Measurements from ENCODE around the gene PACS1. TPM values are rescaled to one million over a fixed set of nuclear protein-coding genes. Genes with fewer than 3 reads are reported as not detected.

The PACS1 gene
- total RNA-seq, 5 donors from 2014 or later (not counting 1 experiment from before 2014, with no cell fraction given), result 222 to 268 (median 236) TPM

- H3K9me3 ChIP-seq, result no peaks in the 10 kb centered on the region
- no peaks in the 10 kb centered on the region for H3K27me3 ChIP-seq (replicated peaks in 1 of 2; ENCODE audit: control insufficient read depth in 2 of 2, extremely low read depth in 1 of 2, insufficient read depth in 2 of 2, low read length in 1 of 2)
- ChIA-PET POLR2A (no interaction called here), CTCF (no interaction called here)
- Mint-ChIP-seq H3K4me3 (no peak overlapping the region), H3K36me3 (peaks cover 29% of the 10 kb centered on the region), H3K27me3 (no peaks in the 10 kb centered on the region), H3K4me1 (peaks cover 2 to 5% (median 3%) of the 10 kb centered on the region in 3 donors), H3K27ac (peak overlapping the region in 1 of 2 donors; percentile 41), H3K9me3 (peaks cover 4 to 20% (median 5%) of the 10 kb centered on the region in 3 donors)
- H3K4me1 ChIP-seq (ENCODE audit: control insufficient read depth in 1 of 2, extremely low read depth in 1 of 2, insufficient read depth in 2 of 2, low read length in 2 of 2), result no peaks in the 10 kb centered on the region
- H3K36me3 ChIP-seq (ENCODE audit: control insufficient read depth in 2 of 2, extremely low read depth in 1 of 2, insufficient read depth in 1 of 2, low read length in 1 of 2), result peaks cover 0 to under 1% of the 10 kb centered on the region in 2 donors
- ATAC-seq (replicated peaks in 1 of 4) (no peak), DNase-seq (no peak)
- no CpG with 5 or more reads among the region's 3 CpGs for WGBS (ENCODE audit: insufficient coverage)
- H3K4me3 ChIP-seq (ENCODE audit: control insufficient read depth in 1 of 2, extremely low read depth in 1 of 2, low read length in 1 of 2), result no peak overlapping the region
- H3K27ac ChIP-seq (ENCODE audit: low read length), result no peak overlapping the region
Observed at GRCh38 chr11:66203847-66204246, 133.8 kb downstream of the PACS1 start.

- Mint-ChIP-seq H3K27me3 (no peaks in the 10 kb centered on the region), H3K4me3 (no peak overlapping the region), H3K4me1 (peaks cover 2 to 4% (median 3%) of the 10 kb centered on the region in 3 donors), H3K9me3 (peaks cover 4 to 17% (median 5%) of the 10 kb centered on the region in 3 donors), H3K36me3 (peaks cover 30% of the 10 kb centered on the region), H3K27ac (peak overlapping the region in 1 of 2 donors; percentile 40)
- Histone ChIP-seq H3K27ac (ENCODE audit: low read length) (no peak overlapping the region), H3K9me3 (no peaks in the 10 kb centered on the region), H3K36me3 (ENCODE audit: control insufficient read depth in 2 of 2, extremely low read depth in 1 of 2, insufficient read depth in 1 of 2, low read length in 1 of 2) (peaks cover 0 to 3% of the 10 kb centered on the region in 2 donors), H3K4me1 (ENCODE audit: control insufficient read depth in 1 of 2, extremely low read depth in 1 of 2, insufficient read depth in 2 of 2, low read length in 2 of 2) (no peaks in the 10 kb centered on the region), H3K4me3 (ENCODE audit: control insufficient read depth in 1 of 2, extremely low read depth in 1 of 2, low read length in 1 of 2) (no peak overlapping the region), H3K27me3 (replicated peaks in 1 of 2; ENCODE audit: control insufficient read depth in 2 of 2, extremely low read depth in 1 of 2, insufficient read depth in 2 of 2, low read length in 1 of 2) (no peaks in the 10 kb centered on the region)
- ATAC-seq (replicated peaks in 1 of 4), result no peak
- DNase-seq, result no peak
- CTCF ChIA-PET, result no interaction called here
- POLR2A ChIA-PET, result no interaction called here
- 100% methylated on average over 1 of the region's 3 CpGs for WGBS (ENCODE audit: insufficient coverage)
Observed at GRCh38 chr11:66204412-66204811, 134.3 kb downstream of the PACS1 start.

- H3K27me3 ChIP-seq (replicated peaks in 1 of 2; ENCODE audit: control insufficient read depth in 2 of 2, extremely low read depth in 1 of 2, insufficient read depth in 2 of 2, low read length in 1 of 2), result no peaks in the 10 kb centered on the region
- DNase-seq, result no peak
- ChIA-PET POLR2A (no interaction called here), CTCF (interaction anchor here in 1 of 2 donors (0.6 to 0.7 kb wide), 2 partner anchors 92 to 642 kb away, joined by 5 to 6 read pairs; no protein-coding TSS in a partner anchor)
- 93% methylated on average over 6 of the region's 7 CpGs for WGBS (ENCODE audit: insufficient coverage)
- Mint-ChIP-seq H3K4me3 (no peak overlapping the region), H3K27ac (peak overlapping the region in 1 of 2 donors; percentile 16), H3K4me1 (peaks cover 0 to 4% (median 3%) of the 10 kb centered on the region in 3 donors), H3K36me3 (peaks cover 28% of the 10 kb centered on the region), H3K9me3 (peaks cover 0 to 7% (median 0%) of the 10 kb centered on the region in 3 donors), H3K27me3 (no peaks in the 10 kb centered on the region)
- no peak overlapping the region for H3K27ac ChIP-seq (ENCODE audit: low read length)
- H3K4me3 ChIP-seq (ENCODE audit: control insufficient read depth in 1 of 2, extremely low read depth in 1 of 2, low read length in 1 of 2), result no peak overlapping the region
- no peaks in the 10 kb centered on the region for H3K9me3 ChIP-seq
- H3K4me1 ChIP-seq (ENCODE audit: control insufficient read depth in 1 of 2, extremely low read depth in 1 of 2, insufficient read depth in 2 of 2, low read length in 2 of 2), result no peaks in the 10 kb centered on the region
- ATAC-seq (replicated peaks in 1 of 4), result no peak
- H3K36me3 ChIP-seq (ENCODE audit: control insufficient read depth in 2 of 2, extremely low read depth in 1 of 2, insufficient read depth in 1 of 2, low read length in 1 of 2), result peaks cover 0 to 25% of the 10 kb centered on the region in 2 donors
Observed at GRCh38 chr11:66207816-66208215, 137.7 kb downstream of the PACS1 start.

- no peak overlapping the region for H3K4me3 ChIP-seq (ENCODE audit: control insufficient read depth in 1 of 2, extremely low read depth in 1 of 2, low read length in 1 of 2)
- H3K9me3 ChIP-seq, result no peaks in the 10 kb centered on the region
- H3K27ac Mint-ChIP-seq, result no peak overlapping the region
- peaks cover 0 to 4% (median 3%) of the 10 kb centered on the region in 3 donors for H3K4me1 Mint-ChIP-seq
- H3K27me3 Mint-ChIP-seq, result no peaks in the 10 kb centered on the region
- peaks cover 33% of the 10 kb centered on the region for H3K36me3 Mint-ChIP-seq
- H3K36me3 ChIP-seq (ENCODE audit: control insufficient read depth in 2 of 2, extremely low read depth in 1 of 2, insufficient read depth in 1 of 2, low read length in 1 of 2), result peaks cover 5 to 43% of the 10 kb centered on the region in 2 donors
- ATAC-seq (replicated peaks in 1 of 4) (no peak), DNase-seq (no peak)
- no peaks in the 10 kb centered on the region for H3K9me3 Mint-ChIP-seq
- ChIA-PET POLR2A (no interaction called here), CTCF (no interaction called here)
- no peak overlapping the region for H3K4me3 Mint-ChIP-seq
- H3K27me3 ChIP-seq (replicated peaks in 1 of 2; ENCODE audit: control insufficient read depth in 2 of 2, extremely low read depth in 1 of 2, insufficient read depth in 2 of 2, low read length in 1 of 2), result no peaks in the 10 kb centered on the region
- no peaks in the 10 kb centered on the region for H3K4me1 ChIP-seq (ENCODE audit: control insufficient read depth in 1 of 2, extremely low read depth in 1 of 2, insufficient read depth in 2 of 2, low read length in 2 of 2)
- no peak overlapping the region for H3K27ac ChIP-seq (ENCODE audit: low read length)
- WGBS (ENCODE audit: insufficient coverage), result 96% methylated on average over 7 of the region's 8 CpGs
Observed at GRCh38 chr11:66211100-66211499, 141.0 kb downstream of the PACS1 start.

- no peak for ATAC-seq (replicated peaks in 1 of 4)
- peaks cover 0 to 1% of the 10 kb centered on the region in 2 experiments for H3K4me1 ChIP-seq (ENCODE audit: control insufficient read depth in 1 of 2, extremely low read depth in 1 of 2, insufficient read depth in 2 of 2, low read length in 2 of 2)
- H3K36me3 ChIP-seq (ENCODE audit: control insufficient read depth in 2 of 2, extremely low read depth in 1 of 2, insufficient read depth in 1 of 2, low read length in 1 of 2), result peaks cover 35 to 80% of the 10 kb centered on the region in 2 donors
- POLR2A ChIA-PET, result no interaction called here
- WGBS (ENCODE audit: insufficient coverage), result 92% methylated on average over 2 of the region's 6 CpGs
- H3K9me3 ChIP-seq, result no peaks in the 10 kb centered on the region
- H3K9me3 Mint-ChIP-seq, result no peaks in the 10 kb centered on the region
- no peak for DNase-seq
- H3K27ac ChIP-seq (ENCODE audit: low read length), result no peak overlapping the region
- peaks cover 52% of the 10 kb centered on the region for H3K36me3 Mint-ChIP-seq
- no peaks in the 10 kb centered on the region for H3K27me3 Mint-ChIP-seq
- H3K4me1 Mint-ChIP-seq, result peaks cover 3 to 9% (median 5%) of the 10 kb centered on the region in 3 donors
- no peak overlapping the region for H3K4me3 Mint-ChIP-seq
- CTCF ChIA-PET, result interaction anchor here in 1 of 2 donors (0.5 kb wide), 1 partner anchor 184 kb away, joined by 7 read pairs; no protein-coding TSS in a partner anchor
- H3K27ac Mint-ChIP-seq, result no peak overlapping the region
- H3K4me3 ChIP-seq (ENCODE audit: control insufficient read depth in 1 of 2, extremely low read depth in 1 of 2, low read length in 1 of 2), result no peak overlapping the region
- no peaks in the 10 kb centered on the region for H3K27me3 ChIP-seq (replicated peaks in 1 of 2; ENCODE audit: control insufficient read depth in 2 of 2, extremely low read depth in 1 of 2, insufficient read depth in 2 of 2, low read length in 1 of 2)
Observed at GRCh38 chr11:66216911-66217310, 146.8 kb downstream of the PACS1 start.

GRCh38 chr11:66218036-66218435 lies 148.0 kb downstream of the PACS1 start:
- 50% methylated on average over 4 of the region's 6 CpGs for WGBS (ENCODE audit: insufficient coverage)
- ChIA-PET CTCF (no interaction called here), POLR2A (no interaction called here)
- H3K36me3 Mint-ChIP-seq, result peaks cover 55% of the 10 kb centered on the region
- Histone ChIP-seq H3K4me3 (ENCODE audit: control insufficient read depth in 1 of 2, extremely low read depth in 1 of 2, low read length in 1 of 2) (no peak overlapping the region), H3K4me1 (ENCODE audit: control insufficient read depth in 1 of 2, extremely low read depth in 1 of 2, insufficient read depth in 2 of 2, low read length in 2 of 2) (peaks cover 2 to 12% of the 10 kb centered on the region in 2 experiments), H3K27ac (ENCODE audit: low read length) (no peak overlapping the region), H3K36me3 (ENCODE audit: control insufficient read depth in 2 of 2, extremely low read depth in 1 of 2, insufficient read depth in 1 of 2, low read length in 1 of 2) (peaks cover 34 to 73% of the 10 kb centered on the region in 2 donors), H3K27me3 (replicated peaks in 1 of 2; ENCODE audit: control insufficient read depth in 2 of 2, extremely low read depth in 1 of 2, insufficient read depth in 2 of 2, low read length in 1 of 2) (no peaks in the 10 kb centered on the region), H3K9me3 (no peaks in the 10 kb centered on the region)
- no peak for ATAC-seq (replicated peaks in 1 of 4)
- H3K4me1 Mint-ChIP-seq, result peaks cover 11 to 18% (median 14%) of the 10 kb centered on the region in 3 donors
- DNase-seq, result no peak
- no peaks in the 10 kb centered on the region for H3K9me3 Mint-ChIP-seq
- no peaks in the 10 kb centered on the region for H3K27me3 Mint-ChIP-seq
- no peak overlapping the region for H3K4me3 Mint-ChIP-seq
- H3K27ac Mint-ChIP-seq, result peak overlapping the region; percentile 6 to 26

Data from T-cell (primary cell).